ENCODE results near the gene CRYGN.

CRYGN gene

DNA sequence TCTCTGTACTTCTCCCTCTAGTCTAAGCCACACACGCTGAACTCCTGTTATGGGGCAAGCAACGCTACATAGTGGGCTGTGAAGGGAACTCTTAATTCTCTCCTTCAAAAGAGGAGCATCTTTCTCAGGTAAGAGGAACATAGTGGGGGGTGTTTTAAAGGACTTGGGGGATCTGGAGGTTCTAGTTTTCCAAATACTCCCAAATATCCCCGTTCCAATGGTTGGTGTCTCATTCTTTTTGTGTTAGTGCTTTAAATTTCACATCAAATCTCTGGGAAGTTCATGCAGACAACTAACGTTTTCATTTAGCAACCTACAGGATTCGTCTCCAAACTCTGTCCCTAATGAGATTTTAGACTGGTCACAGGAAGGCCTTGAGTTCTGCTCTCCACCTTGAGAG is 17.7 kb downstream of the CRYGN start:
- TF ChIP-seq, protein P1, sequence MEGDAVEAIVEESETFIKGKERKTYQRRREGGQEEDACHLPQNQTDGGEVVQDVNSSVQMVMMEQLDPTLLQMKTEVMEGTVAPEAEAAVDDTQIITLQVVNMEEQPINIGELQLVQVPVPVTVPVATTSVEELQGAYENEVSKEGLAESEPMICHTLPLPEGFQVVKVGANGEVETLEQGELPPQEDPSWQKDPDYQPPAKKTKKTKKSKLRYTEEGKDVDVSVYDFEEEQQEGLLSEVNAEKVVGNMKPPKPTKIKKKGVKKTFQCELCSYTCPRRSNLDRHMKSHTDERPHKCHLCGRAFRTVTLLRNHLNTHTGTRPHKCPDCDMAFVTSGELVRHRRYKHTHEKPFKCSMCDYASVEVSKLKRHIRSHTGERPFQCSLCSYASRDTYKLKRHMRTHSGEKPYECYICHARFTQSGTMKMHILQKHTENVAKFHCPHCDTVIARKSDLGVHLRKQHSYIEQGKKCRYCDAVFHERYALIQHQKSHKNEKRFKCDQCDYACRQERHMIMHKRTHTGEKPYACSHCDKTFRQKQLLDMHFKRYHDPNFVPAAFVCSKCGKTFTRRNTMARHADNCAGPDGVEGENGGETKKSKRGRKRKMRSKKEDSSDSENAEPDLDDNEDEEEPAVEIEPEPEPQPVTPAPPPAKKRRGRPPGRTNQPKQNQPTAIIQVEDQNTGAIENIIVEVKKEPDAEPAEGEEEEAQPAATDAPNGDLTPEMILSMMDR (IDR thresholded peaks at IDR 0.05; ENCODE audit: low read depth, low read length, missing control alignments) = no peak
- DNase-seq (ENCODE audit: extremely low read depth, low read depth) = no peak
- no peak overlapping the region for H3K4me3 ChIP-seq (replicated peaks; ENCODE audit: low read depth, low read length)

DNA sequence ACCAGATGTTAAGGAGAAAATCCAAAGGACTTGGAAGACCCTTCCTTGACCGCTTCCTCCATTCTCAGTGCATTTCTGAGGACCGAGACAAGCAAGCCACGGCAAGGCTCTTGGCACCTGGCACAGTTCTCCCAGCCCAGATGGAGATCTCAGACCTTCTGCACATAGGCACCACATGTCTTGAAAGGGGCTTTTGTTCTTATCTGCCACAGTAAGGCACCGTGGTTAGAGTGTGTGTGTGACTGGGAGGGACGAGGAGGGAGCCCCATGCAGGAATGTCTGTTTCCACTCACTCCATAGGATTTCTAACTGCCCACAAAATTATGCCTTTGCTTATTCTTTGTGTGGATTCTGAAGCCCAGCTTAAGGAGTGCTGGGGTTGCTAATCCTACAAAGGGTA is 19.8 kb downstream of the CRYGN start:
- no peak for DNase-seq (ENCODE audit: extremely low read depth, low read depth)
- TF ChIP-seq, protein P1 (IDR thresholded peaks at IDR 0.05; ENCODE audit: low read depth, low read length, missing control alignments) = no peak

DNA sequence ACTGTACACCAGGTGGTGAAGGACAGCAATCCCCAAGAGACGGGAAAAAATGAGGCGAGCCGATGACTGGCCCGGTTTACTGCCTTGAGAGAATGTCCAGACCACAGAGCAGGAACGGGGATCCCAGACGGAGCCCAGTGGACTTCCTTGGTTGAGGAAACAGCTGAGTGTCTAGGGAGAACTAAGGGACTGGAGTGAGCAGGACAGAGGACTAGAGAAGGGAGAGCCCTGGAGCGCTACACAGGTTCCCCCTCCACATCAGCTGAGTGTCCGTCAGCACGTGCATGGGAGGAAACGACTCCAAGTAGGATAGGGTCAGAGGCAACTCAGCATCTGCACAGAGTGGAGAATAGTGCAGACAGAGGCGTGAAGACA is 23.0 kb downstream of the CRYGN start:
- no peak overlapping the region for H3K4me3 ChIP-seq (replicated peaks; ENCODE audit: low read depth, low read length)
- no peak for DNase-seq (ENCODE audit: extremely low read depth, low read depth)
- TF ChIP-seq, protein P1 (IDR thresholded peaks at IDR 0.05; ENCODE audit: low read depth, low read length, missing control alignments) = no peak

More for the DNA sequence above, 19.8 kb downstream of the CRYGN start:
- H3K4me3 ChIP-seq (replicated peaks; ENCODE audit: low read depth, low read length) = no peak overlapping the region

DNA sequence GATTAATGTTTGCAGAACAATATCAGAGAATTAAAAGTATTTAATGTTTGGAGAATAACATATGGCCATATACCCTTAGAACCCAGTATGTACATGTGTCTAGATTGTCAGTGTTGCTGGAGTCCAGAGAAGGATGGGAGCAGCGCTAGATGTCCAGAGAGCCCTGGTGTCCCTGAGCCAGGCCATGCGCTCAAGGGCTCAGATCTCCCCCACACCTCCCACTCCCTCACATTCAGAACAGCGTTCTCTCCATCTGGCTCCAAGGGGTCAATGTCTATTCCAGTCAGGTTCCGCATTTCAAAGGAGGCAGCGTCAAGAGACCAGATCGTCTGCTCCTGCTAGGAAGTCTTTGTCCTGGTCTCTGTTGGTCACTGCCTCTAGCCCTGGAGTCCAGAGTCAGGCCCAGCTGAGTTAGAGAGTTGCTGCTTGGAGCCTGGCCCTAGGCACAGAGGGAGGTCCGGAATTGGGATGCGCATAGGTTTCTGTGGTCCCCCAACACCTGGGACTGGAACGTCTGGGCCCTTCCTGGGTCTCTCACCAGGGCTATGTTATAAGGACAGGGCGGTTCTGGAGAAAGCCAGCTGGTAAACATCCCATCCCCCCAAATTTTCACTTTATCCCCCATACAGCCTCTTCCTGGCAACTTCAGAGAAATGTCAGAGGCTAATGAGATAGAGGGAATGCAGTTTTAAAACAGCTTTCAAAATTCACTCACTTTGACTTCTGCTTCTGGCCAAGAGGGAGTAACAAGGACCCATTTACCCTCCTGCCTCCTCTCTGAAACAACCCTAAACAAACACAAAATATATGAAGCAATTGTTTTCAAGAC is 23.6 kb downstream of the CRYGN start:
- no peak overlapping the region for H3K4me3 ChIP-seq (replicated peaks; ENCODE audit: low read depth, low read length)
- TF ChIP-seq, protein P1 (IDR thresholded peaks at IDR 0.05; ENCODE audit: low read depth, low read length, missing control alignments) = no peak
- no peak for DNase-seq (ENCODE audit: extremely low read depth, low read depth)

DNA sequence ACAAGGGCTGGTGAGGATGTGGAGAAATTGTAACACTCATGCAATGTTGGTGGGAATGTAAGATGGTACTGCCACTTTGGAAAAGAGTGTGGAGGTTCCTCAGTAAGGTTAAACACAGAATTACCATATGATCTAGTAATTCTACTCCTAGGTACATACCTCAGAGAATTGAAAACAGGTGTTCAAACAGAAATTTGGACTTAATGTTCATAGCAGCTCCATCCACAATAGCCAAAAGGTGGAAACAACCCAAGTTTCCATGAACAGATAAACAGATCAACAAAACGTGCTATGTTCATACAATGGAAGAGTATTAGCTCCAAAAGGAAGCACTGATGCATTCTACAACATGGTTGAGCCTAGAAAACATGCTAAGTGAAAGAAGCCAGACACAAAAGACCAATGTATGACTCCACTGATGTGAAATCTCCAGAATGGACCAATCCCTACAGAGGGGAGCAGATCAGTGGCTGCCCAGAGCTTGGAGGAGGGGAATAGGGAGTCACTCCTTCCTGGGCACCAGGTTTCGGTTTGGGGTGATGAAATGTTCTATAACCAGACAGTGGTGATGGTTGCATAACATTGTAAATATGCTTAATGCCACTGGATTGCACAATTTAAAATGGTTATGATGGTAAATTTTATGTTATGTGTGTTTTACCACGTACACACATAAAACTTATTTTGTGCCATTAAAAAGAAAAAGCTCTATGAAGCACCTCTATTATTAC is 24.4 kb downstream of the CRYGN start:
- TF ChIP-seq, protein P1 (IDR thresholded peaks at IDR 0.05; ENCODE audit: low read depth, low read length, missing control alignments) = no peak
- no peak for DNase-seq (ENCODE audit: extremely low read depth, low read depth)
- H3K4me3 ChIP-seq (replicated peaks; ENCODE audit: low read depth, low read length) = no peak overlapping the region

DNA sequence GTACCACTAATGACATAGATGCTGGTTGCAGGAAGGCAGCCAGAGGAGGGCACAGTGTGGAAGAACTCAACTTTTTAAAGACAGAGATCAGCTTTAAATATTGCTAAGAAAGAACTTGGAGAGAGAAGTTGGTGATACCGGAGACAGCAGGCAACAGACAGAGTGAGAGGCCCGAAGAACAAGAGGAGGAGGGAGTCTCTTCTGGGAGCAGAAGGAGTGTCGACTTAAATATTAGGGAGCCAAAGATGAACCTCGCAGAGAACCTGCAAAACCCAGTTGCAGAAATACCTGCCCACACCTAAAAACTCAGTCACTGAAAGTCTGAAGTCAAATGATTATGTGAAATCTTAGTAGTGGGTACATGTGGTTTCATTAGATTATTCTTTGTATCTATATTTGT is 26.7 kb downstream of the CRYGN start:
- no peak overlapping the region for H3K4me3 ChIP-seq (replicated peaks; ENCODE audit: low read depth, low read length)
- no peak for DNase-seq (ENCODE audit: extremely low read depth, low read depth)
- TF ChIP-seq, protein P1 (IDR thresholded peaks at IDR 0.05; ENCODE audit: low read depth, low read length, missing control alignments) = no peak
